IPS-18c (cell line): Measurements from ENCODE around the gene SMCO2.

Source experiments
- H3K4me3 ChIP-seq: 2 replicates; pipeline ENCODE4 v1.7.0; 2013; ENCODE audit warnings: low read depth, mild to moderate bottlenecking, low read length, moderate library complexity; ENCODE audit not compliant: insufficient read depth
- H3K9me3 ChIP-seq: one replicate; pipeline ENCODE4 v1.6.1; 2013; ENCODE audit warnings: mild to moderate bottlenecking, low read length, moderate library complexity; ENCODE audit not compliant: control insufficient read depth, insufficient read depth

Gene SMCO2

GRCh38 chr12:27446436-27446835 lies at the start of gene SMCO2:
SMCO2 (plus strand) TSS chr12:27446736; CDS start chr12:27470632, 23,896 bp downstream.
- Histone ChIP-seq H3K4me3 (no peak within 1 kb of the TSS), H3K9me3 (no peaks in the 10 kb centered on the region)

GRCh38 chr12:27398466-27398865 lies 48.1 kb upstream of the SMCO2 start:
- Histone ChIP-seq H3K9me3 (no peaks in the 10 kb centered on the region), H3K4me3 (no peak overlapping the region)

- no peak overlapping the region for H3K4me3 ChIP-seq
- peaks cover 3% of the 10 kb centered on the region for H3K9me3 ChIP-seq
Observed at GRCh38 chr12:27399074-27399473, 47.5 kb upstream of the SMCO2 start.

- peaks cover 6% of the 10 kb centered on the region for H3K9me3 ChIP-seq
- H3K4me3 ChIP-seq = no peak overlapping the region
Observed at GRCh38 chr12:27400856-27401354, 45.6 kb upstream of the SMCO2 start.

GRCh38 chr12:27412047-27412446 lies 34.5 kb upstream of the SMCO2 start:
- Histone ChIP-seq H3K9me3 (no peaks in the 10 kb centered on the region), H3K4me3 (no peak overlapping the region)

- Histone ChIP-seq H3K9me3 (no peaks in the 10 kb centered on the region), H3K4me3 (no peak overlapping the region)
Observed at GRCh38 chr12:27422697-27423096, 23.8 kb upstream of the SMCO2 start.

- no peak overlapping the region for H3K4me3 ChIP-seq
Observed at GRCh38 chr12:27424631-27425230, 21.8 kb upstream of the SMCO2 start.

GRCh38 chr12:27425306-27425705 lies 21.2 kb upstream of the SMCO2 start:
- H3K4me3 ChIP-seq = no peak overlapping the region
- H3K9me3 ChIP-seq = no peaks in the 10 kb centered on the region

More at GRCh38 chr12:27424631-27425230, 21.8 kb upstream of the SMCO2 start:
- H3K9me3 ChIP-seq = no peaks in the 10 kb centered on the region

GRCh38 chr12:27426743-27427487 lies 19.6 kb upstream of the SMCO2 start:
- Histone ChIP-seq H3K9me3 (no peaks in the 10 kb centered on the region), H3K4me3 (no peak overlapping the region)

GRCh38 chr12:27427824-27428223 lies 18.7 kb upstream of the SMCO2 start:
- no peaks in the 10 kb centered on the region for H3K9me3 ChIP-seq
- H3K4me3 ChIP-seq = no peak overlapping the region

- H3K9me3 ChIP-seq = no peaks in the 10 kb centered on the region
- no peak overlapping the region for H3K4me3 ChIP-seq
Observed at GRCh38 chr12:27428466-27428865, 18.1 kb upstream of the SMCO2 start.

GRCh38 chr12:27429606-27430005 lies 16.9 kb upstream of the SMCO2 start:
- Histone ChIP-seq H3K4me3 (no peak overlapping the region), H3K9me3 (no peaks in the 10 kb centered on the region)

- no peak overlapping the region for H3K4me3 ChIP-seq
- no peaks in the 10 kb centered on the region for H3K9me3 ChIP-seq
Observed at GRCh38 chr12:27431185-27431584, 15.4 kb upstream of the SMCO2 start.

- H3K4me3 ChIP-seq = no peak overlapping the region
- H3K9me3 ChIP-seq = no peaks in the 10 kb centered on the region
Observed at GRCh38 chr12:27434673-27435565, 11.6 kb upstream of the SMCO2 start.

GRCh38 chr12:27436029-27436428 lies 10.5 kb upstream of the SMCO2 start:
- Histone ChIP-seq H3K4me3 (no peak overlapping the region), H3K9me3 (no peaks in the 10 kb centered on the region)

GRCh38 chr12:27436768-27437167 lies 9.8 kb upstream of the SMCO2 start:
- Histone ChIP-seq H3K4me3 (no peak overlapping the region), H3K9me3 (no peaks in the 10 kb centered on the region)

- Histone ChIP-seq H3K4me3 (no peak overlapping the region), H3K9me3 (no peaks in the 10 kb centered on the region)
Observed at GRCh38 chr12:27437839-27438238, 8.7 kb upstream of the SMCO2 start.

- no peak overlapping the region for H3K4me3 ChIP-seq
Observed at GRCh38 chr12:27447761-27448160, 1.2 kb downstream of the SMCO2 start.

More at GRCh38 chr12:27447761-27448160, 1.2 kb downstream of the SMCO2 start:
- H3K9me3 ChIP-seq = no peaks in the 10 kb centered on the region
